ENCODE results near the gene TNNC2.
"Not testable (repeated sequence)": the region's sequence is repeated elsewhere in the genome, so short reads cannot be mapped to it uniquely, and the experiment has no call there.

The TNNC2 gene

DNA sequence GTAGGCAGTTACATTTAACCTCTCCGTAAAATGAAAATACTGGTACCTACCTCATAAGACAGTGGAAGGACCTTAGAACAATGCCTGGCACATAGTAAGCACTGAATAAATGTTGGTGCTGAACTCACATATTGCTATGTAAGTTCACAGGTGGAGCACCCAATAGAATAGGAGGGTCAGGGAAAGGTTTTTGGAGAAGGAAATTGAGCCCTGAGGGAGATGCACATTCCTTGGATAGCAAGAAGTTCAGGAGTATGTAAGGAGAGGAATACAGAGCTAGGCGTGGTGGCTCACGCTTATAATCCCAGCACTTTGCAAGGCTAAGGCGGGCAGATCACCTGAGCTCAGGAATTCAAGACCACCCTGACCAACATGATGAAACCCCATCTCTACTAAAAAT, 7.6 kb downstream of the TNNC2 start:
- DNase-seq = no peak

DNA sequence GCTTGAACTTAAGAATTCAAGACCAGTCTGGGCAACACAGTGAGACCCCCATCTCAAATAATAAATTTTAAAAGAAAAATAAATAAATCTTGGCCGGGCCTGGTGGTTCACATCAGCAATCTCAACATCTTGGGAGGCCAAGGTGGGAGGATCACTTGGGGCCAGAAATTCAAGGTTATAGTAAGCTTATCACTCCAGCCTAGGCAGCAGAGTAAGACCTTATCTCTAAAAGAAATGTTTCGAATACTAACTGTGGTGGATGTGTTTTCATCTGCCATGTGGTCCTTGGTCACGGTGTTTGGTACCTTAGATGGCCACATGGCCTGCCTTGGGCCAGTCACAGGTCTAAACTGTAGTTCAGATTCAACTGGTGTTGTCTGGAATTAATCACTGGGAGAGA, 8.9 kb downstream of the TNNC2 start:
- no peak for DNase-seq

DNA sequence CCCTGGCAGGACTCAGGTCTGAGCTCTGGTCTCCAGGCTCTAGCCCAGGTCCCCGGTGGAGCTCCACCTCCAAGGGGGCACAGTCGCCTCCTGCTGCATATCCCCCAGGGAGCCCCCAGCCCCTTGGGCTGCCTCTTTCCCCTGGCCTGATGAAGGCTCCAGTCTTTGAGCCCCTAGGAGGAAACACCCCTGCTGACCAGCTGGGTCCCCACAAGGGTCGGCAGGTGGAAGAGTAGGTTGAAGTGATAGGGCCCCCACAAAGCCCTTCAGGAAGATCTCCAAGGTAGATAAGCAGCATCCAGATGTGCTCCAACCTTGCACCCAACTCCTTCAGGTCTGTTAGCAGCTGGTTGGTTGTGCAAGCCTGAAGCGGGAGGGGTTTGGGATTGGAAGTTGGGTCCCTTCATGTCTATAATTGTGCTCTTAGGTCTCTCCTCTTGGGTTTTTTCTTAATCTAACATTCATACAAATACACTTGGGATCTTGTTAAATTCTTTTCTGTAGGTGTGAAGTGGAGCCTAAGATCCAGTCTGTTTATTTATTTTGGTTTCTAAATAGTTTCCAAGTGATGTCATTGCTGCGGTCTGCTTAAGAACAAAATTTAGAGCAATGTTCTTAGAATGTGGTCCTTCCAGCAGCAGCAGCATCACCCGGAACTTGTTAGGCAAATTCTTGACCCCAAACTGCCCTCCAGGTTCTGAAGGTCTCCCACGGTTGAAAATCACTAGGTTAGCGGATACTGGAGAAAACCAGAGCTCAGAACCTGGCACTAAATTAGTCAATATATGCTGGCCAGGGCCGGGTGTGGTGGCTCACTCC, 9.5 kb downstream of the TNNC2 start:
- DNase-seq = peak; percentile 76

DNA sequence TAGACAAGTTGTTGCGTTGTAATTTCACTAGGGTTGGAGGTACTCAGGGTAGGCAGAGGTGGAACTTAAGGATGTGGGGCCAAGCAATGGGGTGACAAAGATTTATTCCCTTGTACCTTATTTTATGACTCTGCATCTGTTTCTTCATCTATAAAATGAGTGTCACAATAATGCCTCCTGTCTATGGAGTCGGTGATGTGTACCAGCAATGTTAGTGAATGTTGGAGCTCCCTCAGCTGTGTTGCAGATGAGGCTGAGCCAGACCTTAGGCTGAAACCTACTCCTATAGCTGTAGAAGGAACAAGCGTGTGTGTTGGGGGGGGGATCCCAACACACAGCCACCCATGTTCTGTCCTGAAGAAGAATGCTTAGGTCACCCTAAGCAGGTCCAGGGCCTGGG, 10.2 kb downstream of the TNNC2 start:
- DNase-seq = no peak

DNA sequence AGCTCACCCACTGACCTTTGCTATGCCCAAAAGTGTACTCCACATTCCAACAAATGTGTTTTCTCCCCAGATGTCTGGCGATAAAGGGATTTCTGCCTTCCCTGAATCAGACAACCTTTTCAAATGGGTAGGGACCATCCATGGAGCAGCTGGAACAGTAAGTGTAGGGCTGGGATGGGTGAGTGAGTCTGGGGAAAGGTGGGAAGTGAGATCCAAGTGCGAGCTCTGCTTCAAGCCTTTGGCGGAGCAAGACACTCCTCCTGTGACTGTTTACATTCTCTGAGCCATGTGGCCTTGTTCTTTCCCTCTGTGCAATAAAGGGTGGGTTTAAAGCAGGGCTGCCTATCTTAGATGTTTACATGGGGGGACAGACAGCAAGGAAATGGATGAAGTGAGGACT, 12.8 kb downstream of the TNNC2 start:
- DNase-seq = no peak

DNA sequence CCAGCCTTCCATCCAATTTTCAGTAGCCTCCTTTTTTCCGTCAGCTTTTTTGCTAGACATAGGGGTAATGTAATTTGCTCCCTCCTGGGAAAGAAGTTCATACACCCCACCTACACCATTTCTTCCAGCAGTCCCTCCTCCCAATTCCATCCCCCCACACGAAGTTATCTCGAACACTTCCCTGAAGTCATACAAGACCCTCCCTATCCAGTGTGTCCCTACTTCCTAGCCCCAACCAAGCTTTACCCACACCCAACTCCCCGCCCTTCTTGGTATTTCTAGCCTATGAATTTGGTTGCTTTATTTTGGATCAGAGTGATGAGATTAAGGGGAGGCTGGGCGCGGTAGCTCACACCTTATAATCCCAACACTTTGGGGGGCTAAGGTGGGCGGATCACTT, 13.6 kb downstream of the TNNC2 start:
- DNase-seq = no peak

DNA sequence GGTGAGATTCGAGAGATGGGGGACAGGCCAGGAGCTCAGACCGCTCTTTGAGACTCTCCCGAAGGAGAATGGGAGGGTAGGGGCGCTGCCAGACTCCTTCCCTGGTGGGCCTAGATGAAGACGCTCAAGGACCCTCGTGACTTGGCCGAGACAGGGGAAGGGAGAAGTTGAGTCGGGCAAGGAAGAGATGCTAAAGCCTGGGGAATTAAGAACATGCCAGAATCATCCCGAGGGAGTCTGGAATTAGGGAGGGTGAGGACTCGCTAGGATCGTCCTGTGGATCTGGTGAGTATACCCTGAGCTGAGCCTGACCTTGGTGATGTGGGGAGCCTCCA, 14.1 kb downstream of the TNNC2 start:
- no peak for DNase-seq

DNA sequence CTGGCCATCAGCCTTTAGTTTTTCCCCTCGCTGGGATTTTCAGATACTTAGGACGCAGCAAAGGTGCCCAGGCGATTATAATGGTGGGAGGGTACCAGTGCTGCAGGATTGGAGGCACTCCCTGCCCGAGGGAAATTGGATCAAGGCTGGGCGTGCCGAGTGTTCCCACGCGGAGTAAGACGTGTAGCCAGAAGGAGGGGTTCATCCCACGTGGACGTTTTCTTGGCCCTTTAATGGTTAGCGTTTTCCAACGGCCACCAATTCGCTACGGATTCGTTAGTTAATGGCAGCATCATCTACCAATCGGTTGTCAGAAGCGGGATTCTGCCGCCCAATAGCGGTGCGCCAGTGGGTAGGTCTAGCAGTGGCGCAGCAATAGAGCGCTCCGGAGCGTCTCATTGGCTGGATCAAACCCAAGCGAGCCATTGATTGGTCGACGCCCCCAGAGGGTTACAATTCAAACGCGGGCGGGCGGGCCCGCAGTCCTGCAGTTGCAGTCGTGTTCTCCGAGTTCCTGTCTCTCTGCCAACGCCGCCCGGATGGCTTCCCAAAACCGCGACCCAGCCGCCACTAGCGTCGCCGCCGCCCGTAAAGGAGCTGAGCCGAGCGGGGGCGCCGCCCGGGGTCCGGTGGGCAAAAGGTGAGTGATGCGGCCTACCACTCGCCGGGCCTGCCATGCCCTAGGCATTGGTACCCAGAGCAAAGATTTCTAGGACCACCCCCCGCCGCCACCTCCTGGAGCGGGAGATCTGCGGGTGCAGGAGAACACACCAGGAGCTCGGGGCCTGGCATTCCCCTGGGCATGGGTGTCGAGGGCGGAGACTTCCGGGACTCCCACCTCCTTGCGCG, 14.7 kb downstream of the TNNC2 start, which contains the start of gene UBE2C:
UBE2C (plus strand) TSS at position 488 of the 849 bp plus-strand sequence; CDS start at position 540, 52 bp downstream.
- DNase-seq = peak; percentile 100

DNA sequence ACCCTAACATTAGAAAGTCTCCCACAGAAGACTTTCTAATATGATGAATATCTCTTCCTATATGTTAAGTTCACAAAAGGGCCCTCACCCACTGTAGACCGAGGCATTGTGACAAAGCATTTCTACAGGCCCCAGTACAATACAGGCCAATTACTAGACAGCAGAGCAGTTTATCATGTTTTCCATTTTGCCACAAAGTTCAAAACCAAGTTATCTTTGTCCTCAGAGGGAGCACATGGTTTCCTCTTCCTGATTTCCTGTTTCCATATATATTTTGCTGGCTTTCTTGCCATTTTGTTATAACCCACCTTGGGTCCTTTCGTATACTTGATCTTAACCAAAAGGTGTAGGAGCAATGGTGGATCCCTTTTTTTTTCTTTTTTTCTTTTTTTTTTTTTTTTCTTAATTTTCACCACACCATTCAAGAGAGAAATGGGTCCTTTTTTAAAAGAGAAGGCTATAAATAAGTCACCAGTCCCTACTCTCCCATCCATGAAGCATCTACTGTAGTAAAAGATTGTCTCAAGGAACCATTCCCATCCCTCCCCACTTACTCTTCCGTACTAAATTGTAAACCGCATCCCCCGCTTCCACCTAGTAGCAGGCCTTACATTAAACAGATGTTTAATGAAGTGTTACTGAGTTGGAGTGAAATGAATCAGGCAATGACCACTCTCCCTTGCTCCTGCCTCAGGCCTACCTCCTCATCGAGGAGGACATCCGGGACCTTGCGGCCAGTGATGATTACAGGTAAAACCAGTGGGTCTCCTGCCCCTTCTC, 16.7 kb downstream of the TNNC2 start:
- no peak for DNase-seq

DNA sequence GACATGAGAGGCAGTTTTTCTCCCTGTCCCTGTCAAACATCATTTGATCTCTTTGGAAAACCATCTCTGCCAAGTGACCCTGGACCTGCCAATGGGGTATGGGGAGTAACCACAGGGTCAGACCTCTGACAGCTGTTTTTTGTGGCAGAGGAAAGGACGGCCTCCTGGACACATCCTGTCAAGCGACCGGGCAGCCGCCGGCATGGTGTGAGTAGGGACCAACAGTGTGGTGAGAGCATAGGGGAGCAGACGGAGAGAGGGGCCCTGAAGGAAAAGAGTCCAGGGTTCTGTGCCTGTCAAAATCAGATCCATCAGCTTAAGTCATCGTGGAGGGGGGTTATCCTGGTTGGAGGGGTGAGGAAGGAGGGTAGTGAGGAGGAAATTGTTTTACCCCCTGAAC, 25.3 kb downstream of the TNNC2 start:
- no peak for DNase-seq

DNA sequence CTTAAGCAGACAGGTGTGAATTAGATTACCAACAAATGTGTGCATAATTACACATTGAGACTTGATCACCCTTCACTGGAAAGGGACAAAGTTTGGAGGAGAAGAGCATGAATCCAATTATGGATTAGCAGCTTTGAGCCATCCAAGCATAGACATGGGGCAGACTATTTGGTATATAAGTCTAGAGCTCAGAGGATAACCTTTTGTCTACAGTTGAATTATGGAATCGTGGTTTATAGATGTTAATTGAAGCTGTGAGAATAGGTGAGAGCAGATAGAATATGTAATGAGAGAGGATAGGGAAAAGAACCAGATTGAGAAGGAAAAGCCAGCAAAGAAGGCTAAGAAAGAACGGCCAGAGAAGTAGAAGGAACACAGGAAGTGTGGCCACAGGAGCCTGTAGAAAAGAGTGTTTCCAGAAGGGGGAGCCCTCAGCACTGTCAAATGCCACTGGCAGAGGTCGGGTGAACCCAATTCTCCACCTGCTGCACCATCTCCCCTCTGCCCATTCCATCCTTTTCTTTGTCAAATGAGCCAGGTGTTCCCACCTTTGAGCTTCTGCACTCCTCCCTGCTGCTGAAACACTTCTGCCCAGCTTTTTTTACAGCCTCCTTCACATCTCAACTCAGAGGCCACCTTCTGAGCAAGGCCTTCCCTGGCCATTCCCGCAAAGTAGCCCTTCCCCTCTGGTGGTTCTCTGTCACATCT, 28.0 kb downstream of the TNNC2 start:
- peak; percentile 52 for DNase-seq

DNA sequence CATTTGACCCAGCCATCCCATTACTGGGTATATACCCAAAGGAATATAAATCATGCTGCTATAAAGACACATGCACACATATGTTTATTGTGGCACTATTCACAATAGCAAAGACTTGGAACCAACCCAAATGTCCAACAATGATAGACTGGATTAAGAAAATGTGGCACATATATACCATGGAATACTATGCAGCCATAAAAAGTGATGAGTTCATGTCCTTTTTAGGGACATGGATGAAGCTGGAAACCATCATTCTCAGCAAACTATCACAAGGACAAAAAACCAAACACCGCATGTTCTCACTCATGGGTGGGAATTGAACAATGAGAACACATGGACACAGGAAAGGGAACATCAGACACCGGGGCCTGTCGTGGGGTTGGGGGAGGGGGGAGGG, 29.2 kb downstream of the TNNC2 start:
- not testable (repeated sequence) for DNase-seq

DNA sequence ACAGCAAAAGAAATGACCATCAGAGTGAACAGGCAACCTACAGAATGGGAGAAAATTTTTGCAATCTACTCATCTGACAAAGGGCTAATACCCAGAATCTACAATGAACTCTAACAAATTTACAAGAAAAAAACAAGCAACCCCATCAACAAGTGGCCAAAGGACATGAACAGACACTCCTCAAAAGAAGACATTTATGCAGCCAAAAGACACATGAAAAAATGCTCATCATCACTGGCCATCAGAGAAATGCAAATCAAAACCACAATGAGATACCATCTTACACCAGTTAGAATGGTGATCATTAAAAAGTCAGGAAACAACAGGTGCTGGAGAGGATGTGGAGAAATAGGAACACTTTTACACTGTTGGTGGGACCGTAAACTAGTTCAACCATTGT, 29.6 kb downstream of the TNNC2 start:
- DNase-seq = not testable (repeated sequence)

DNA sequence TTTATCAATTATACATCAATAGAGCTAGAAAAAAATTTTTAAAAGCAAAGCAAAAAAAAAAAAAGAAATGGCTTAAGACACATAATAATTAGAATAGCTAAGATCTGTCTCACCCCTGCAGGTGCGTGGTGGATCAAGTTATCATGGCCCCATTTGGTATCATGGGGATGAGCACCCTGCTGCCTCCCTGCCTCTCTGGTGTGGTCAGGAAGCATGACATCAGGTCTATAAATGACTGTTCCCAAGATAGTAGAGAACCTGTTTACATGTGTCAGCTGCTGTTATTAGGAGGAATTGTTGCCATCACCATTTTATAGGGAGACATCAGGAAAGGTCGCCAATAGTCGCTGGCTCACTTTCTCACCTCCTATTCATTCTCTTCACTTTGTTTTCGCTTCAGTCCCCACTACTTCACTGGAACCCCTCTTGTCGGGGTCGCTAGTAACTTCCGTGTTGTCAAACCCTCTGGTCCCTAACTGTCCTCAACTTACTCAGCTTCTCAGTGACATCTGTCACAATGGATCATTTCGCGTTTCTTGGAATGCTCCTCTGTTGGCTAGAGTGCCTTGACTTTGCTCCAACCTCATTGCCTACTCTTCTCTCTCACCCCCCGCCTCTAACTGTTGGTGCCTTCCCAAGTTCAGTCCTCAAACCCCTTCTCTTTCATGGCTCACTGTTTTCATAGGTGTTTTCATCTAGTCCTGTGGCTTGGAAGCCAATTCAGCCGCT, 30.6 kb downstream of the TNNC2 start:
- DNase-seq = no peak

DNA sequence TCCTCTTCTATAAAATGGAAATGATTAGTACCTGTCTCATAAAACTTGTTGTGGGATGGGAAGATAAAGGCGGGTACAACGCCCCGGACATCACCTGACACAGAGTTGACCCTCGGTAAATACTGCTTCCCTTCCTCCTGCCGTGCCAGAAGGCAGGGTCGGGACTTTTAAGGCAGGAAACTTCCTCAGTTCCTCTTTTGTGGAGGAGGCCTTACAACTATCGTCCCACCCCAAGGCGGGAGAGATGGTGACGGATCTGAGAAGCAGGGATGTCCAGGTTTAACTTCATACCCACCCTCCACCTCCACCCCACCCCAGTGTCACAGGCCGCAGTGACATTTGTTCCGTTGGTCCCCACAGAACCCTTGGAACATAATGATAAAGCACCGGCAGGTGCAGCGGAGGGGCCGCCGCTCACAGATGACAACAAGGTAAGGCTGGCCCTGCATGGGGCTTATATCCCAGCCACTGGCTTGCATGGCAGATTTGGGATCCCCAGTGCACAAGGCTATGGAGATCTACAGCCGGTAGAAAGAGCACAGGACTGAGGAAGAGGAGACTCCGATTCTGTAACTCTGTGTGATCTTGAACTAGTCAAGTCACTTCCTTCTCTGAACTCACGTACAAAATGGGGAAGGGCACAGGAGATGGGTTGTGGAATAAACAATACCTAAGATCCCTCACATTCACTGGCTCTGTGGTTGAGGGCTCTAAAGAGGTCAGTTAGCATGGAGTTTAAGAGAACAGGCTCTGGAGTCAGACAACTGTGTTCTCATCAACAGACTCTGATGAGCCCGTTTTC, 34.6 kb downstream of the TNNC2 start:
- no peak for DNase-seq

DNA sequence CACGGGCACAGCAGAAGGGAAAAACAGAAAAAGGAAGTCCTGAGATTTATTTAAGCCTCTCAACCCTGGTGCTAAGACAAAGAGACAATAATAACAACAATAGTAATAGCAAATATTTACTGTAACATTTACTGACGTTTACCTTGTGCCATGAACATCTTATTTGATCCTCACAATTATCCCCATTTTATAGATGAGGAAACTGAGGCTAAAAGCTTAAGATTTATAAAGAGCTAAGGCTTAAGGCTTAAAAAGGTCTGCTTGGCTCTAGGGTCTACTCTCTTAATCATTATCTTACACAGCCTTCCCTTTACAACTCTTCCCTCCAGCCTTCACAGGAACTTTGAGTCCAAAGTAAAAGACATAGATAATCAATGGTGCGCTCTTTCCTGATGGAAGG, 38.8 kb downstream of the TNNC2 start:
- no peak for DNase-seq

DNA sequence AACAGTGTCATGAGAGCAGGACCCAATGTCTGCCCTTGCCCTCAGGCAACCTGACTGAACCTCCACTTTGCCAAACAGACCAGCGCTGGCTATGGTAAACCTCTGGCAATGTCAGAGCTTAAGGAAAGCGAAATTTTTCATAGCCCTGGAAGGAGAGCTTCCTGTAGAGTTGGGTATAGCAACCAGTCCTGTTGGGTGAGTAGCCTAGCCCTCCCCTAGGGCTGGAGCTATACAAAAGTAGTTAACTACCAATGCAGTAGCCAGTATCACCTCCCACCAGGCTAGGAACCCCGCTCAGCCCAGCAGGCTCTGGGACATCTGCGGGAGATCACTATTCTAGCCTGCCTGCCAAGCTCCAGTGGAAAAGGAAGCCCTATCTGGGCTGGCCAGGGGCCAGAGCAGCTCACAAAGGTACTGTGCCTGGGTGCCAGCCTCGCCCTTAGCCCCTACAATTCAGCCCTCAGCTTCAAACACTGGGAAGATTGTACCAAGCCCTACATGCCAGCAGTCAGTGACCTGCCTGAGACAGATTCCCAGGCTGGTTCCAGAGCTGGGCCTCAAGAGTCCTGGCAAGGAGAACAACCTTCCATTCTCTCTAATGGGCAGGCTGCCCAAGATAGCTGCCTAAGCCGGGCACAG, 43.3 kb downstream of the TNNC2 start:
- DNase-seq = no peak

DNA sequence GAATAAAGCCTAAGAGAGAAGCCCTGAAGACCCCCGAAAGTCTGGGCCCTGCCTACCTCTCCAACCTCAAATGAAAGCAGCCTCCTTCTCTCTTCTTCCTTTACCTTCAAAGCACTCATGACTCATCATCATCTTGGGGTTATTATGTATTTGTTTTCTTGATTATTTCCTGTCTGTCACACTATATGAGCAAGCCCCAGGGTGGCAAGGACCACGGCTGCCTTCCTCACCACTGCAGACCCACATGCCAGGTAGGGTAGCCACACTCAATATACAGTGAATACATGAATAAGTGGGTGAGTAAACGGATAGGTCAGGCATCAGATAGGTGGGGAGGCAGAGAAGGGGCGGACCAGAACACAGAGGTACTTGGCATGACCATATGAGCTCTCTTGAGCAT, 44.2 kb downstream of the TNNC2 start:
- no peak for DNase-seq

DNA sequence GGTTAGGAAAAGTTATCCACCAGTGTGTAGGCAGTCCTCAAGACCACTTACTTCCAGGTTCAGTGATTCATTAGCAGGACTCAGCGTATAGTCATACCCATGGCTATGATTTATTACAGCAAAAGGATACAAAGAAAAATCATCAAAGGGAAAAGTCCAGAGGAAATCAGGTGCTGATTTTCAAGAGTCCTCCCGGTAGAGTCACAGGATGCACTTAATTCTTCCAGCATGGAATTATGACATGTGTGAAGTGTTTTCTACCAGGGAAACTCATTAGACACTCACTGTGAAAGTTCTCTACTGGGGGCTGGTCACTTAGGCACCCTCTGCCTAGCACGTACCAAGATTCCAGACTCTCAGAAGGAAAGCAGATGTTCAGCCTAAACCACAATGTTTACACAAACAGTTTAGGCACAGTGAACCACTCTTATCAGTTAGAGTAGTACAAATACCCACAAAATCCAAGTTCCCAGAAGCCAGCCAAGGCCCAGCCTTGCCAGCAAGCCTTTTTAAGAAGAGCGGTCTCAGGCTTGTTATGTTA, 45.7 kb downstream of the TNNC2 start:
- peak; percentile 86 for DNase-seq

DNA sequence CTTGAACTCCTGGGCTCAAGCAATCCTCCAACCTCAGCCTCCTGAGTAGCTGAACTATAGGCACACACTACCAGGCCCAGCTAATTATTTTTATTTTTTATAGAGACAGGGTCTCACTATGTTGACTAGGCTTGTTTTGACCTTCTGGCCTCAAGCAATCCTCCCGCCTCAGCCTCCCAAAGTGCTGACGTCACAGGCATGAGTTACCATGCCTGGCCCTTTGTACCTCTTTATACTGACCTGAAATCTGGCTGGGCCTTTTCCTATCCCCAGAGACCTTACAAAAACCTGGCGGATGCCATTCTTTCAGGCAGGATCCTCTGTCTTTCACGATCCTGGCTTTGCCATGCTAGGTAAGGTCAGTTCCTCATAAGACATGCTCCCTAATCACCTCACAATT, 47.0 kb downstream of the TNNC2 start:
- DNase-seq = no peak

Data from fibroblast of skin of back (primary cell).